ENCODE measurements around the gene GPN2. TPM values are rescaled to one million over a fixed set of nuclear protein-coding genes. Genes with fewer than 3 reads are reported as not detected.

The GPN2 gene
- total and polyA plus RNA-seq, 2 donors (not counting 1 experiment from before 2014, with no cell fraction given): 12.2 to 21.5 TPM

DNA sequence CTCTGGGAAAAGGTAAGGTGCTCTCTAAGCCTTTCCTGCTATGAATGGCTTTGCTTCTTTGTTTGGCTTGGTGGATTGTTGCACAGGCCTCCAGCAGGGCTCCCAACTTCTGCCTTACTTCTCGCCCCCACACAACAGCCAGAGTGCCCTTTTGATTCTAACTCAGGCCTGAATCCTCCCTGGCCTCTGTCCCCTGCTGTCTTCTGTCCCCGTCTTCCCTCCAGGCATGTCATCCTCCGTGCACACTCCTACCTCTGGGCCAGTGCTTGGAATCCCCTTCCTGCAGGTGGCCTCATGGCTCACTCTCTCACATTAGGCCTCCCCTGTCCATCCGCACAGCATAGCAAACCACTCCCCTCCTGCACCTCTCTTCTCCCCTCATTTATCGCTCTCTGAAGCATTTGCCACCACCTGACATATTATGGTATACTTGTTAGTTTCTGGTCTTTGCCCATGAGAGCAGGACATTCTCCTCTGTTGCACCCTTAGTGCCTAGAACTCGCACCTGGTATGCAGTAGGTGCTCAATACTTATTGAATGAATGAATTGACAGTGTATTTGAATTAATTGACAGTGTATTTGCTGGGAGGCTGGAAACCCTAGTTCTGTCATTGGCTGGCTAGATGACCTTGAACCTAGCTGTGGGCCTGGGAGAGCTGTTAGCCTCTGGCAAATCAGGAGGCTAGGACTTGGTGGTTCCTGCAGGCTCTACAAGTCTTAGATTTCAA is 60.7 kb downstream of the GPN2 start:
- Histone ChIP-seq H3K36me3 (ENCODE audit: control insufficient read depth, insufficient read depth, low read length) (peaks cover 19% of the 10 kb centered on the region), H3K4me2 (ENCODE audit: extremely low read depth, insufficient read depth, low read length) (peak overlapping the region; percentile 48), H3K79me2 (ENCODE audit: control insufficient read depth, insufficient read depth, low read length) (peaks cover 36% of the 10 kb centered on the region), H3K27ac (ENCODE audit: insufficient read depth, low read length) (no peak overlapping the region), H2AFZ (ENCODE audit: low read length) (no peak overlapping the region), H3K27me3 (ENCODE audit: control insufficient read depth, insufficient read depth, low read length) (no peaks in the 10 kb centered on the region), H3K4me1 (ENCODE audit: control insufficient read depth, extremely low read depth, insufficient read depth, low read length) (peaks cover 11% of the 10 kb centered on the region), H3K9me3 (ENCODE audit: control insufficient read depth, insufficient read depth, low read depth, low read length) (no peaks in the 10 kb centered on the region), H3K4me3 (replicated peaks in 1 of 4; ENCODE audit: control extremely low read depth in 1 of 4, insufficient read depth in 1 of 4, low read depth in 3 of 4, low read length in 4 of 4) (no peak overlapping the region), H3K9ac (ENCODE audit: insufficient read depth, low read length) (no peak overlapping the region), H4K20me1 (ENCODE audit: control insufficient read depth, extremely low read depth, insufficient read depth, low read length) (no peaks in the 10 kb centered on the region)
- DNase-seq (ENCODE audit: low read depth in 2 of 2): no peak
- TF ChIP-seq, protein P1, sequence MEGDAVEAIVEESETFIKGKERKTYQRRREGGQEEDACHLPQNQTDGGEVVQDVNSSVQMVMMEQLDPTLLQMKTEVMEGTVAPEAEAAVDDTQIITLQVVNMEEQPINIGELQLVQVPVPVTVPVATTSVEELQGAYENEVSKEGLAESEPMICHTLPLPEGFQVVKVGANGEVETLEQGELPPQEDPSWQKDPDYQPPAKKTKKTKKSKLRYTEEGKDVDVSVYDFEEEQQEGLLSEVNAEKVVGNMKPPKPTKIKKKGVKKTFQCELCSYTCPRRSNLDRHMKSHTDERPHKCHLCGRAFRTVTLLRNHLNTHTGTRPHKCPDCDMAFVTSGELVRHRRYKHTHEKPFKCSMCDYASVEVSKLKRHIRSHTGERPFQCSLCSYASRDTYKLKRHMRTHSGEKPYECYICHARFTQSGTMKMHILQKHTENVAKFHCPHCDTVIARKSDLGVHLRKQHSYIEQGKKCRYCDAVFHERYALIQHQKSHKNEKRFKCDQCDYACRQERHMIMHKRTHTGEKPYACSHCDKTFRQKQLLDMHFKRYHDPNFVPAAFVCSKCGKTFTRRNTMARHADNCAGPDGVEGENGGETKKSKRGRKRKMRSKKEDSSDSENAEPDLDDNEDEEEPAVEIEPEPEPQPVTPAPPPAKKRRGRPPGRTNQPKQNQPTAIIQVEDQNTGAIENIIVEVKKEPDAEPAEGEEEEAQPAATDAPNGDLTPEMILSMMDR (conservative IDR thresholded peaks at IDR 0.05 in 1 of 2, IDR thresholded peaks at IDR 0.05 in 1 of 2; ENCODE audit: low read depth in 1 of 2, low read length in 2 of 2): no peak
- TF ChIP-seq EZH2 (IDR thresholded peaks at IDR 0.05; ENCODE audit: low read length, missing control alignments): no peak

DNA sequence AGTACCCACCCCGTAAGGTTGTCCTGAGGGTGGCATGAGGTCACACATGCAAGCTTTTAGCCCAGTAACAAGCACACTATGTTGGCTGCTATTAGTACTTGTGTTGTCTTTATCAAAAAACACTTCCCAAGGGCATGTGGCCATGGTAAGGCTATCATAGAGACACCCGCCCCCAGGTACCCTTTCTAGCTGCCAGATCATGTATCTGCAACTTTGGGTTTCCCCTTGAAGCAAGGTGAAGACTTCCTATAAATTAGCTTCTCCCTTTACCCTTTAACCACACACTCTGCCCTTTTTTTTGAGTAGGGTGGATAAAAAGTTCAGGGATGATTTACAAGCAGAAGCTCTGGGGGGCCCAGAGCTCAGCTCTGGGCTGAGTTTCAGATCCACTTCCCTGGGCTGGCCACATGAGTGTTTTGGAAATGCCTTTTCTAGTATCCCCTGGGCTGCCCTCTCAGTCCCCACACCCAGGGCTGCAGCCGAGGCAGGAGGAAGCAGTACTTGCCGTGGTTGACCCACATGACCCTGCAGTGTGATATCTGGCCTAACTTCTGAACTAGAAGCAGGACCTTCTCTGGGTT is 61.6 kb downstream of the GPN2 start:
- Histone ChIP-seq H3K36me3 (ENCODE audit: control insufficient read depth, insufficient read depth, low read length) (peaks cover 13% of the 10 kb centered on the region), H3K9me3 (ENCODE audit: control insufficient read depth, insufficient read depth, low read depth, low read length) (no peaks in the 10 kb centered on the region), H4K20me1 (ENCODE audit: control insufficient read depth, extremely low read depth, insufficient read depth, low read length) (no peaks in the 10 kb centered on the region), H3K4me2 (ENCODE audit: extremely low read depth, insufficient read depth, low read length) (peak overlapping the region; percentile 55), H3K4me3 (replicated peaks in 1 of 4; ENCODE audit: control extremely low read depth in 1 of 4, insufficient read depth in 1 of 4, low read depth in 3 of 4, low read length in 4 of 4) (peak overlapping the region in 2 of 4 experiments; percentile 4 to 28), H3K27ac (ENCODE audit: insufficient read depth, low read length) (no peak overlapping the region), H3K27me3 (ENCODE audit: control insufficient read depth, insufficient read depth, low read length) (no peaks in the 10 kb centered on the region), H3K79me2 (ENCODE audit: control insufficient read depth, insufficient read depth, low read length) (peaks cover 36% of the 10 kb centered on the region), H3K4me1 (ENCODE audit: control insufficient read depth, extremely low read depth, insufficient read depth, low read length) (peaks cover 11% of the 10 kb centered on the region), H3K9ac (ENCODE audit: insufficient read depth, low read length) (no peak overlapping the region), H2AFZ (ENCODE audit: low read length) (no peak overlapping the region)
- TF ChIP-seq, protein P1 (conservative IDR thresholded peaks at IDR 0.05 in 1 of 2, IDR thresholded peaks at IDR 0.05 in 1 of 2; ENCODE audit: low read depth in 1 of 2, low read length in 2 of 2): no peak
- no peak for TF ChIP-seq EZH2 (IDR thresholded peaks at IDR 0.05; ENCODE audit: low read length, missing control alignments)
- no peak for DNase-seq (ENCODE audit: low read depth in 2 of 2)

DNA sequence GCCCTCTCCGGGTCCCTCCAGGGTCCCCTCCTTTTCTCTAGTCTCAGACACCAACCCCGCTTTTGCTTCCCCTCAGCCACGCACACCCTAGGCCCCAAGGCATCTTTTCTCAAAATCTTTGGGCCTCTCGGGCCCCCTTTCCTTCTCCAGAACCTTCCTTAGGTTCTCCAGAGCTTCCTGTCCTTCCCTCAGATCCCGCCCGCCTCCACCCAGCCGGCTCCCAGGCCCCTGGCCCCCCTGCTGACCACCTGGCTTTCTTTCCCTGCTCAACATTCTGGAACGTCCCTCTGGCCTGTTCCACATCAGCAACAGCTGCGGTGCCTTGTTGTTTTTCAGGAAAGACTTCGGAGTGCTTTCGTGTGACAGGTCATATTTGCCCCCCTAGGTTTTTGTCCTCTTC is 62.4 kb downstream of the GPN2 start:
- no peak overlapping the region for H3K27ac ChIP-seq (ENCODE audit: insufficient read depth, low read length)
- H3K9me3 ChIP-seq (ENCODE audit: control insufficient read depth, insufficient read depth, low read depth, low read length): no peaks in the 10 kb centered on the region
- H3K9ac ChIP-seq (ENCODE audit: insufficient read depth, low read length): no peak overlapping the region
- peak overlapping the region; percentile 30 to 67 (median 49) for H3K4me3 ChIP-seq (replicated peaks in 1 of 4; ENCODE audit: control extremely low read depth in 1 of 4, insufficient read depth in 1 of 4, low read depth in 3 of 4, low read length in 4 of 4)
- no peak for DNase-seq (ENCODE audit: low read depth in 2 of 2)
- no peaks in the 10 kb centered on the region for H3K27me3 ChIP-seq (ENCODE audit: control insufficient read depth, insufficient read depth, low read length)
- peak overlapping the region; percentile 89 for H3K4me2 ChIP-seq (ENCODE audit: extremely low read depth, insufficient read depth, low read length)
- H3K4me1 ChIP-seq (ENCODE audit: control insufficient read depth, extremely low read depth, insufficient read depth, low read length): peaks cover 11% of the 10 kb centered on the region
- H3K36me3 ChIP-seq (ENCODE audit: control insufficient read depth, insufficient read depth, low read length): peaks cover 11% of the 10 kb centered on the region
- TF ChIP-seq EZH2 (IDR thresholded peaks at IDR 0.05; ENCODE audit: low read length, missing control alignments): no peak
- TF ChIP-seq, protein P1 (conservative IDR thresholded peaks at IDR 0.05 in 1 of 2, IDR thresholded peaks at IDR 0.05 in 1 of 2; ENCODE audit: low read depth in 1 of 2, low read length in 2 of 2): no peak
- no peaks in the 10 kb centered on the region for H4K20me1 ChIP-seq (ENCODE audit: control insufficient read depth, extremely low read depth, insufficient read depth, low read length)
- no peak overlapping the region for H2AFZ ChIP-seq (ENCODE audit: low read length)
- peaks cover 36% of the 10 kb centered on the region for H3K79me2 ChIP-seq (ENCODE audit: control insufficient read depth, insufficient read depth, low read length)

Data from fibroblast of lung (primary cell).